Urinary bladder (tissue), 4 donors: Measurements from ENCODE around the gene DENND1C. TPM values are rescaled to one million over a fixed set of nuclear protein-coding genes. Genes with fewer than 3 reads are reported as not detected.

ENCODE experiments used
- DNase-seq: peaks from one replicate; pipeline ENCODE4 v3.0.0-alpha.2; 2015; ENCODE audit errors: extremely low spot score
- H3K27ac ChIP-seq: one replicate; pipeline ENCODE4 v1.5.1; 2013; ENCODE audit warnings: low read depth, mild to moderate bottlenecking, moderate library complexity
- H3K36me3 ChIP-seq: one replicate; pipeline ENCODE4 v1.6.1; 2013; ENCODE audit warnings: mild to moderate bottlenecking, moderate library complexity; ENCODE audit not compliant: insufficient read depth
- H3K4me1 ChIP-seq: one replicate; pipeline ENCODE4 v1.6.1; 2013; ENCODE audit warnings: mild to moderate bottlenecking, moderate library complexity; ENCODE audit not compliant: insufficient read depth
- H3K4me3 ChIP-seq: one replicate; pipeline ENCODE4 v1.5.1; 2013; ENCODE audit warnings: low read depth, low read length
- WGBS: extraction: QIAGEN DNeasy Blood & Tissue Kit; methylation state at CpG from one replicate; pipeline ENCODE4 v1.1.7; 2013; 5-methylcytosine and 5-hydroxymethylcytosine counted together
- polyA plus RNA-seq: library from polyadenylated mRNA; stranded (reverse); fragments of 200-250 nt; gene quantifications from one replicate; pipeline ENCODE4 v1.2.3, GENCODE V29; 2013
- total RNA-seq: library from RNA; depleted of rRNA; stranded (reverse); fragments of >200 nt; gene quantifications from one replicate; pipeline ENCODE4 v1.2.3, GENCODE V29; 2014
- donor health status: healthy with polysubstance abuse.
- donor health status: healthy.

DENND1C gene, protein sequence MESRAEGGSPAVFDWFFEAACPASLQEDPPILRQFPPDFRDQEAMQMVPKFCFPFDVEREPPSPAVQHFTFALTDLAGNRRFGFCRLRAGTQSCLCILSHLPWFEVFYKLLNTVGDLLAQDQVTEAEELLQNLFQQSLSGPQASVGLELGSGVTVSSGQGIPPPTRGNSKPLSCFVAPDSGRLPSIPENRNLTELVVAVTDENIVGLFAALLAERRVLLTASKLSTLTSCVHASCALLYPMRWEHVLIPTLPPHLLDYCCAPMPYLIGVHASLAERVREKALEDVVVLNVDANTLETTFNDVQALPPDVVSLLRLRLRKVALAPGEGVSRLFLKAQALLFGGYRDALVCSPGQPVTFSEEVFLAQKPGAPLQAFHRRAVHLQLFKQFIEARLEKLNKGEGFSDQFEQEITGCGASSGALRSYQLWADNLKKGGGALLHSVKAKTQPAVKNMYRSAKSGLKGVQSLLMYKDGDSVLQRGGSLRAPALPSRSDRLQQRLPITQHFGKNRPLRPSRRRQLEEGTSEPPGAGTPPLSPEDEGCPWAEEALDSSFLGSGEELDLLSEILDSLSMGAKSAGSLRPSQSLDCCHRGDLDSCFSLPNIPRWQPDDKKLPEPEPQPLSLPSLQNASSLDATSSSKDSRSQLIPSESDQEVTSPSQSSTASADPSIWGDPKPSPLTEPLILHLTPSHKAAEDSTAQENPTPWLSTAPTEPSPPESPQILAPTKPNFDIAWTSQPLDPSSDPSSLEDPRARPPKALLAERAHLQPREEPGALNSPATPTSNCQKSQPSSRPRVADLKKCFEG
- 0.63 TPM for total RNA-seq
- polyA plus RNA-seq, result 1.4 TPM

DNA sequence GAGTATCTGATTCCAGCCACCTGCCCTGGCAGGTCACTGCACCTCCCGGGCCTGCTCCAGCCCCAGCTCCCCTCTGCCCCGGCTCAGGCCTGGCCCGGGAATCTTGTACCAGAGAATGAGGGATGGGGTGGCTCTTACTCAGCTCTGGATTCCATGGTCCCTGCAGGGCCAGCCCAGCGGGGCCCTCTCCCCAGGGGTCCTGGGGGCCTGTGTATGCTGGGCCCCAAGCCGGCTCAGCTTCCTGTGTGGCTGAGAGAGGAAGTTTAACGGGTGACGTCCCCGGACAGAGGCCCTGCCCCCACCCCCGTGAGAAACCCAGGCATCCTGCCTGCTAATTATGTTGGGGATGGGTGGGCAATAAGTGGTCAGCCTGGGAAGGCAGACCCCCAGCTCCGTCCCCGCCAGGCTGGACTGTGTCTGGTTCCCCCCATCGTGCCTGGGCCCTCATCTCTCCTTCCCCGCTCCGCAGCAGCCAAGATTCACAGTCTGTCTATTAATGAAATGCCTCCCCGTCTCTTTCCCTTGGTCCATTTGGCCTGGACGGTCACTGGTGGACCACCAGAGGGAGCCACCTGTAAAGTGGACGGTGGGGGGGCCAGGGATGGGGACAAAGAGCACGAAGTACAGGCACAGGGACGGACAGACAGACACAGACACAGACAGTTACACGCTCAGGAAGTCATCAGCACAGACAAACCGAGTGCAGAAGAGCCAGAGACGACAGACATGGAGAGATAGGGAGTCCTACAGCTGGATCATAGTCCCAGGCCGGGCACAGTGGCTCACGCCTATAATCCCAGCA, at the start of gene DENND1C:
DENND1C (minus strand) TSS at position 247 of the 802 bp plus-strand sequence; CDS start at position 155, 92 bp downstream.
- no peak for DNase-seq
- Histone ChIP-seq H3K27ac (no peak within 1 kb of the TSS), H3K4me3 (peak within 1 kb of the TSS; percentile 19), H3K36me3 (no peaks in the 10 kb centered on the region), H3K4me1 (no peaks in the 10 kb centered on the region)
- 36% methylated on average over 24 of the region's 24 CpGs for WGBS

DNA sequence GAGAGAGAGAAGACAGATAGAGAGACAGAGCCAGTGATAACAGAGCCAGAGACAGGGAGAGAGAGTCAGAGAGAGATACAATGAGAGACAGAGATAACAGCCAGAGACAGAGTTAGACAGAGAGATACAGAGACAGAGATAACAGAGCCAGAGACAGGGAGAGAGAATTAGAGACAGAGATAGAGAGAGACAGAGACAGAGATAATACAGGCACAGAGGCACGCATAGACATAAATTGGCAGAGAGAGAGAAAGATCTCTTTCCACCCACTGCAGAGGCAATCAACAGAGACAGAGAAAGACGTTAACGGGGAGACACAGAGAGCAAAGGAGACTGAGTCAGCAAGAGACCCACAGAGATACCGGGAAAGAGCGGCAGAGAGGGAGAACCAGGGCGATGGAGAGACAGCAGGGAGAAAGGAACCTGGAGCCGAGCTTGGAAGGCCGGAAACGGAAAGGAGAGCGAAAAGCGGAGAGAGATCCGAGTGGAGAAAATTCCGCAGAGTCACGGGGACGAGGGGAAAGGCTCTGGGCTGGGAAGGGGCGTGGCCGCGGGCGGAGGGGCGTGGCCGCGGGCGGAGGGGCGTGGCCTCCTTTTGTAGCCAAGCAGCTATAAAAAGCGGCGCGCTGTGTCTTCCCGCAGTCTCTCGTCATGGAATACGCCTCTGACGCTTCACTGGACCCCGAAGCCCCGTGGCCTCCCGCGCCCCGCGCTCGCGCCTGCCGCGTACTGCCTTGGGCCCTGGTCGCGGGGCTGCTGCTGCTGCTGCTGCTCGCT, 49.0 kb upstream of the DENND1C start, which contains the start of gene TNFSF9:
TNFSF9 (plus strand) TSS at position 641 of the 777 bp plus-strand sequence; CDS start at position 652, 11 bp downstream.
- H3K4me3 ChIP-seq, result peak within 1 kb of the TSS; percentile 38
- peak; percentile 50 for DNase-seq
- H3K4me1 ChIP-seq, result no peaks in the 10 kb centered on the region
- H3K27ac ChIP-seq, result no peak within 1 kb of the TSS
- H3K36me3 ChIP-seq, result no peaks in the 10 kb centered on the region
- WGBS, result under 1% methylated on average over 44 of the region's 44 CpGs

DNA sequence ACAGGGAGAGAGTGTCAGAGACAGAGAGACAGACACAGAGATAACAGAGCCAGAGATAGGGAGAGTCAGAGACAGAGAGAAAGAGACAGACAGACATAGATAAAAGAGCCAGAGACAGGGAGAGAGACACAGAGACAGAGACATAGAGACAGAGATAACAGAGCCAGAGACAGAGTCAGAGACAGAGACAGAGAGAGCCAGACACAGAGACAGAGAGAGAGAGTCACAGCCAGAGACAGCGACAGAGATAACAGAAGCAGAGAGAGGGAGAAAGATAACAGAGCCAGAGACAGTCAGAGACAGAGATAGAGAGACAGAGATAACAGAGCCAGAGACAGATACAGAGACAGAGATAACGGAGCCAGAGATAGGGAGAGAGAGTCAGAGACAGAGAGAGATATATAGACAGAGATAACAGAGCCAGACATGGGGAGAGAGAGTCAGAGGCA, 48.4 kb upstream of the DENND1C start:
- 73% methylated on average over 2 of the region's 2 CpGs for WGBS
- DNase-seq, result no peak
- no peaks in the 10 kb centered on the region for H3K36me3 ChIP-seq
- no peaks in the 10 kb centered on the region for H3K4me1 ChIP-seq
- H3K27ac ChIP-seq, result no peak overlapping the region
- no peak overlapping the region for H3K4me3 ChIP-seq

DNA sequence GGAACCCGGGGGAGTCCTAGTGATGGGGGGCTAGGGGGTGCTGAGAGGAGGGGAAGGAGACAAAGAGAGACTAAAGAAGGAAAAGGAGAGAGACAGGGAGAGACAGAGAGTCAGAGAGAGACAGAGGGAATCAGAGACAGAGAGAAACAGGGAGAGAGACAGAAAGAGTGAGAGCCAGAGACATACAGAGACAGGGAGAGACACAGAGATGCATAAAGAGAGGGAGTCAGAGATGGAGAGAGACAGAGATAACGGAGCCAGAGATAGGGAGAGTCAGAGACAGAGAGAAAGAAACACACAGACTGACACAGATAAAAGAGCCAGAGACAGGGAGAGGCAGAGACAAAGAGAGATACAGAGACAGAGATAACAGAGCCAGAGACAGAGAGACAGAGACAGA, 47.8 kb upstream of the DENND1C start:
- DNase-seq, result no peak
- H3K4me1 ChIP-seq, result no peaks in the 10 kb centered on the region
- H3K4me3 ChIP-seq, result no peak overlapping the region
- WGBS, result 66% methylated on average over 2 of the region's 2 CpGs
- H3K27ac ChIP-seq, result no peak overlapping the region
- no peaks in the 10 kb centered on the region for H3K36me3 ChIP-seq

DNA sequence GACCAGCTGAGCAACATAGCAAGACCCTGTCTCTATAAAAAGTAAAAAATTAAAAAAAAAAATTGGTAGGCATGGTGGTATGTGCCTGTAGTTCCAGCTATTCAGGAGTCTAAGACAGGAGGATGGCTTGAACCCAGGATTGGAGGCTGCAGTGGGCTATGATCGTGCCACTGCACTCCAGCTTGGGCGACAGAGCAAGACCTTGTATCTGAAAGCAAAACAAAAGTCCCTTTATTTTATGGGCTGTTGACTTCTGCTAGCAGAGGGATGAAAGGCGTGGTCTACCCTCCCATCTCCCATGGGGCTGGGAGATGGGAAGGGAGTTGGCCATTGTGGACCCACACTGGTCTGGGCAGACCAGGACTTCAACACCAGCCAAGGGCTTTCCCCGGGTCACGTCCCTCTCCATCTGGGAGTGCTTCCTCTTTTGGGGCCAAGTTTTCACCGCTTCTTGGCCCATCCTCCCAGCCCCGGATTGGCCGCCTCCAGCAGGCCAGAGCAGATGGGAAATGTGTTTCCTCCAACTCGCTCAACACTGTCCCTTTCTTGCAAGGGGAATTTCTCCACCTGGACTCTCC, 47.0 kb upstream of the DENND1C start:
- Histone ChIP-seq H3K4me3 (no peak overlapping the region), H3K4me1 (no peaks in the 10 kb centered on the region), H3K36me3 (no peaks in the 10 kb centered on the region), H3K27ac (no peak overlapping the region)
- no peak for DNase-seq
- WGBS, result 29% methylated on average over 9 of the region's 9 CpGs

DNA sequence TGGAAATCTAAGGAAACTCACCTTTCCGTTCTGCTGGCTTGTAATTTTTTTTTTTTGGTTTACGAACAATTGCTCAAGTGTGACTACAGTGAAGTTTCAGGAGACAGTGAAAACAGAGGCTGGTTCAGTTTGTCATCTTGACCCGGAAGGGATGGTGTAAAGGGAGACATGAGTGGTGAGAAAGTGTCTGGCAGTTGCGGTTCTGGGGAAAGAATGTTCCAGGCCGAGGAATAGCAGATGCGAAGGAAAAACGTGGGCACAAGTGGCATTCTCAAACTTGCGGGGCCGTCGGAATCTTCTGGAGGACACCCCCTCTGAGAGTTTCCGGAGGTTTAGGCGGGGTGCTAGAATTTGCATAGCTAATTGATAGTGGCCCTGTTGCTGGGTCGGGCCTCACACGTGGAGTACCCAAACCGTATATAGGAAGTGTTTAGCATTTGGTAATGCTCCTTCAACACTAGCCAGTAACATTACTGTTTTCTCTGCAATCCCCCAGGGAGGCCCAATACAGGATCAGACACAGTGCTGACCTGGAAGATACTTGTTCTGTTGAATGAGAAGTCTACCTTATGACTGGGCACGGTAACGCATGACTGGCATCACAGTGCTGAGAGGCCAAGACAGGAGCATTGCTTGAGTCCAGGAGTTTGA, 46.4 kb upstream of the DENND1C start:
- H3K27ac ChIP-seq, result no peak overlapping the region
- H3K36me3 ChIP-seq, result no peaks in the 10 kb centered on the region
- 58% methylated on average over 17 of the region's 17 CpGs for WGBS
- DNase-seq, result no peak
- H3K4me3 ChIP-seq, result no peak overlapping the region
- no peaks in the 10 kb centered on the region for H3K4me1 ChIP-seq

DNA sequence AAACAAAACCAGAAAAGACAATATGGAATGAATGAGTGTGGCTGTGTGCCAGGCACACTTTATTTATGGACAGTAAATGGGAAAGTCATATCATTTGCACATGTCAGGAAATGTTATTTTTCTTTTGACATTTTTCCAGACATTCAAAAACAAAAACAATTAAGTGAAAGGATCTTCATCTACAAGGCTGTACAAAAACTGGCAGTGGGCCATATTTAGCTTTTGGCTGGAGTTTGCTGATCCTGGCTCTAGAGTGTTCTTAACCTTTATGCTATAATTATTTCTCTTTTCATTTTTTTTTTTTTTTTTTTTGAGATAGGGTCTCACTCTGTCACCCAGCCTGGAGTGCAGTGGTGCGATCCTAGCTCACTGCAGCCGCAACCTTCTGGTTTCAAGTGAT, 42.7 kb upstream of the DENND1C start:
- 82% methylated on average over 2 of the region's 2 CpGs for WGBS
- H3K4me3 ChIP-seq, result no peak overlapping the region
- DNase-seq, result no peak
- no peak overlapping the region for H3K27ac ChIP-seq
- no peaks in the 10 kb centered on the region for H3K36me3 ChIP-seq
- no peaks in the 10 kb centered on the region for H3K4me1 ChIP-seq

DNA sequence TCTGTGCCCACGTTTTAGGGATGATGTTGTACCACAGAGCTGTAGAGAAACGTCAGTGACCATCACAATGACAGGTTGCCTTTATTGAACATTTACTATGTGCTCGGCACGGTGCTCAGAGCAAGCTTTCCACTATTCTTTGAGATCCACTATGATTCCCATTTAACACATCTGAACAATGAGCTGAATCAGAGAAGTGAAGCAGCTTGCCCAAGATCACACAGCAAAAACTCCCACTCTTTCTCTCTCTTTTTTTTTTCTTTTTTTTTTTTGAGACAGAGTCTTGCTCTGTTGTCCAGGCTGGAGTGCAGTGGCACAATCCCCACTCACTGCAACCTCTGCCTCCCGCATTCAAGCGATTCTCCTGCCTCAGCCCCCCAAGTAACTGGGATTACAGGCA, 41.1 kb upstream of the DENND1C start:
- 82% methylated on average over 6 of the region's 6 CpGs for WGBS
- H3K36me3 ChIP-seq, result no peaks in the 10 kb centered on the region

DNA sequence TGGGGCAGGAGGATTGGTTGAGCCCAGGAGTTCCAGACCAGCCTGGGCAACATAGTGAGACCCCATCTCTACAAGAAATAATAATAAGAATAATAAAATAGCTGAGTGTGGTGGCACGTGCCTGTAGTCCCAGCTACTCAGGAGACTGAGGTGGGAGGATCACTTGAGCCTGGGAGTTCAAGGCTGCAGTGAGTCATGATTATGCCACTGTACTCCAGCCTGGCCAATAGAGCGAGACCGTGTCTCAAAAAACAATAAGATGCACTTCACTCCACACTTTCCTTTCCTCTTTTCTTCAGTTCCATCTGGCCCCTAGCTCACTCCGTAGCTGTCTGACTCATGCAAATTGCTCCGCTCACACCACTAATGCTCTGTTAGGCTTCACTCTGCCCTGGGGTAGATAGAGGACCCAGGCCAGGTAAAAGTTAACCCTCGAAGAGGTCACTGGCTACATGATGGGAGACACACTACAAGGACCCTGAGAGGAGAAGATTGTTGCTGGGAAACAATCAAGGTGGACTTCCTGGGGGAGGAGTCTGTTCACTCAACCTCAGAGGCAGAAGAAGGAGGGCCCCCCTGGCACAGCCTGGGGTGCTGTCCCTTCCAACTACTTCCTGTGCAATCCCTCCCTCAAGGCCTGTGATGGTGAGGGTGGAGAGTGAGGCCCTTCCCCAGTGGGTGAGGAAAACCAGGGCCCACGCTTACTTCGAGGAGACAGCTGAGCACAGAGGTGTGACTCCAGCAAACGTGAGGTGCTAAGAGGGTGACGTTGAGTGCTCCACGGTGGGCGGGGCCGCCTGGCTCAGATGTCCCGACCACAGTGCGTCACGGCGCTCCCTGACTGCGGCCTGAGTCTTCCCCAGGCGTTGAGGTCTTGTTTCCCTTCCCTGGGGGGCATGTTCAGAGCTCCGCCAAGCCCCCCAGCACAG, 40.4 kb upstream of the DENND1C start:
- WGBS, result 54% methylated on average over 20 of the region's 20 CpGs
- Histone ChIP-seq H3K36me3 (no peaks in the 10 kb centered on the region), H3K27ac (no peak overlapping the region), H3K4me3 (no peak overlapping the region), H3K4me1 (no peaks in the 10 kb centered on the region)
- no peak for DNase-seq

More for the DNA sequence above, 41.1 kb upstream of the DENND1C start:
- DNase-seq, result no peak
- Histone ChIP-seq H3K27ac (no peak overlapping the region), H3K4me1 (no peaks in the 10 kb centered on the region), H3K4me3 (no peak overlapping the region)

DNA sequence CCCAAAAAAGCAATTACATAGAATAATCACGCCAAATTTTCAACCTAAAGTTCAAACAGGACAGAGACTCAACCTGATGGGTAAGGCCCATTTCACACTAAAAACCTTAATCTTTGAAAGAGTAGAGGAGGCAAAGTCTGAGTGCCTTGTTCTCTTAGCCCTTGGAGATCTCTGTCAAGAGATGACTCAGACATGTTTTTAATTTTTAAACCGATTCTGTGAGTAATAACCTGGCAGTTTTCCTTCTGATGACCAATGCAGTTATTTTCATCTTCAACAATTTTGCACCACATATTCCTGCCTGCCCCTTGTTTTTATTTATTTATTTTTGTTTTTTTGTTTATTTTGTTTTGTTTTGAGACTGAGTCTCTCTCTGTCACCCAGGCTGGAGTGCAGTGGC, 37.7 kb upstream of the DENND1C start:
- no peak for DNase-seq
- no peak overlapping the region for H3K27ac ChIP-seq
- H3K4me1 ChIP-seq, result no peaks in the 10 kb centered on the region
- H3K4me3 ChIP-seq, result no peak overlapping the region
- no peaks in the 10 kb centered on the region for H3K36me3 ChIP-seq
- 43% methylated on average over 2 of the region's 2 CpGs for WGBS

DNA sequence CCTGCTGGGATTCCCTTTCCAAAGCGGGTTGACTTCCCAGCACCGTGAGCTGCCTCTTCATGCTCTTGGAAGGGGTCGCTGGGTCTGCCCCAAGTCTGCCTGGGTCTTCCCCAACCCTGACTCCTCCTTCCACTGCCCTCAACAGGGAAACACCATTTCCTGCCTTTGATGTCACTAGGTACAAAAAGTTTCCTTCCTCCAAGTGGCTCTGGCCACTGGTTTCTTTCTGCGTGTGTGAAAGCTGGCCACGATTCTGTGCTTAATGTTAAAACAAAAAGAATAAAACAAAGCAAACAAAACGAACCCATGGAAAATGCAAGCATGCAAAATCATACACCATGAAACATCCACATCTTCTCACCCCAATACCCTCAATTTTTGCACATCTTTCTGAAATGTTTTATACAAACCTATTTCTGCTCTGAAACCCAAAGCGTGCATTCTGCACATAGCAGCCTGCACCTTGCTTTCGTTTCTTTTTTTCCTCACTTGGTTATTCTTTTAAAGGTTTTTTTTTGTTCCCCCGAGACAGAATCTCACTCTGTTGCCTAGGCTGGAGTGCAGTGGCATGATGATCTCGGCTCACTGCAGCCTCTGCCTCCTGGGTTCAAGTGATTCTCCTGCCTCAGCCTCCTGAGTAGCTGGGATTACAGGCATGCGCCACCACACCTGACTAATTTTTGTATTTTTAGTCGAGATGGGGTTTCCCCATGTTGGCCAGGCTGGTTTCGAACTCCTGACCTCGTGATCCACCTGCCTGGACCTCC, 36.7 kb upstream of the DENND1C start:
- Histone ChIP-seq H3K4me1 (no peaks in the 10 kb centered on the region), H3K36me3 (no peaks in the 10 kb centered on the region), H3K27ac (no peak overlapping the region), H3K4me3 (no peak overlapping the region)
- DNase-seq, result no peak
- whole genome bisulfite sequencing, result 51% methylated on average over 14 of the region's 14 CpGs
